NCI-H1436 (cell line): Measurements from ENCODE around the gene ARHGAP33.

ENCODE experiments used
- DNase-seq: peaks from one replicate; lab custom pipeline; 2025; lab: John Stamatoyannopoulos, UW

ARHGAP33 gene

GRCh38 chr19:35775298-35776101 is at the start of gene ARHGAP33:
ARHGAP33 (plus strand) TSS chr19:35775564; CDS start chr19:35775659, 95 bp downstream.
- peak; percentile 99 for DNase-seq

- DNase-seq: no peak
Observed at GRCh38 chr19:35727053-35727955, 48.1 kb upstream of the ARHGAP33 start.

GRCh38 chr19:35727956-35728706 is 47.2 kb upstream of the ARHGAP33 start:
- no peak for DNase-seq

GRCh38 chr19:35729021-35729420 is 46.3 kb upstream of the ARHGAP33 start:
- no peak for DNase-seq

- DNase-seq: no peak
Observed at GRCh38 chr19:35729763-35730162, 45.6 kb upstream of the ARHGAP33 start.

- DNase-seq: no peak
Observed at GRCh38 chr19:35730326-35730725, 45.0 kb upstream of the ARHGAP33 start.

GRCh38 chr19:35731353-35731752 is 44.0 kb upstream of the ARHGAP33 start:
- no peak for DNase-seq

GRCh38 chr19:35731779-35732405 is 43.5 kb upstream of the ARHGAP33 start:
- no peak for DNase-seq

- DNase-seq: no peak
Observed at GRCh38 chr19:35732540-35733179, 42.7 kb upstream of the ARHGAP33 start.

- no peak for DNase-seq
Observed at GRCh38 chr19:35733180-35734125, 41.9 kb upstream of the ARHGAP33 start.

GRCh38 chr19:35734273-35734672 is 41.1 kb upstream of the ARHGAP33 start:
- DNase-seq: no peak

GRCh38 chr19:35734889-35735288 is 40.5 kb upstream of the ARHGAP33 start:
- no peak for DNase-seq

- no peak for DNase-seq
Observed at GRCh38 chr19:35736913-35737886, 38.2 kb upstream of the ARHGAP33 start.

GRCh38 chr19:35738021-35738886 is 37.1 kb upstream of the ARHGAP33 start:
- no peak for DNase-seq

GRCh38 chr19:35738887-35739229 is 36.5 kb upstream of the ARHGAP33 start:
- DNase-seq: no peak

GRCh38 chr19:35739275-35740107 is 35.9 kb upstream of the ARHGAP33 start:
- DNase-seq: no peak

- DNase-seq: no peak
Observed at GRCh38 chr19:35740108-35740422, 35.3 kb upstream of the ARHGAP33 start.
